Esophagus muscularis mucosa (tissue), 4 donors: ENCODE measurements around the gene LRRC8D. TPM values are rescaled to one million over a fixed set of nuclear protein-coding genes. Genes with fewer than 3 reads are reported as not detected.

Source experiments
- total RNA-seq, 4 donors: library from RNA; depleted of rRNA; stranded (reverse); fragments of >200 nt; gene quantifications; one replicate each; pipeline versions ENCODE4 v1.1.0 to v1.2.1, GENCODE V29; 2016

LRRC8D gene
- total RNA-seq, 4 donors from 2014 or later = 4.2 to 10.4 (median 6.6) TPM

Other genes starting within 250 kb of the LRRC8D start
- 1 to 10 TPM; 5.8 to 8.9 (median 7.4) TPM for gene LRRC8C, start 187.9 kb upstream of the LRRC8D start, total RNA-seq
- 10 to 100 TPM in 2 of 4 donors, 1 to 10 TPM in 2; 9.0 to 15.4 (median 9.9) TPM for gene ZNF326, start 174.1 kb downstream of the LRRC8D start, total RNA-seq